WTC11 (cell line): ENCODE measurements around the gene C19orf67. TPM values are rescaled to one million over a fixed set of nuclear protein-coding genes. Genes with fewer than 3 reads are reported as not detected.

ENCODE experiments used
- ATAC-seq: fragments of 200-7000 bp; cut with Tn5 transposase; 2 replicates; pipeline ENCODE4 v1.10.0; 2021; ENCODE audit warnings: mild to moderate bottlenecking, moderate library complexity
- CTCF ChIA-PET: fragments of 300-600 bp; sonication (Branson Sonifier 250); formaldehyde crosslinking; loops from one replicate; lab custom pipeline; 2021; ENCODE audit warnings: antibody characterized with exemption; lab: Charles Lee
- POLR2A ChIA-PET: fragments of 350-600 bp; sonication (Branson Sonifier 250); formaldehyde crosslinking; loops from one replicate; lab custom pipeline; 2021; ENCODE audit warnings: antibody characterized with exemption; lab: Charles Lee
- DNase-seq: peaks from one replicate; pipeline ENCODE4 v3.0.0; 2021; ENCODE audit warnings: low spot score
- H3K27ac Mint-ChIP-seq: 2 replicates; pipeline ENCODE4 v1.8.0; 2021; ENCODE audit warnings: mixed read lengths
- H3K27me3 Mint-ChIP-seq: 2 replicates; pipeline ENCODE4 v1.8.0; 2021; ENCODE audit warnings: low read depth, mild to moderate bottlenecking, moderate library complexity, mixed read lengths
- H3K36me3 Mint-ChIP-seq: 2 replicates; pipeline ENCODE4 v1.8.0; 2021; ENCODE audit warnings: mixed read lengths
- H3K4me1 Mint-ChIP-seq: 2 replicates; pipeline ENCODE4 v1.8.0; 2022; ENCODE audit warnings: mixed read lengths
- H3K4me3 Mint-ChIP-seq: 2 replicates; pipeline ENCODE4 v1.8.0; 2021; ENCODE audit warnings: mild to moderate bottlenecking, moderate library complexity, mixed read lengths
- H3K9me3 Mint-ChIP-seq: 2 replicates; pipeline ENCODE4 v1.8.0; 2021; ENCODE audit warnings: mixed read lengths
- ATF6 ChIP-seq: sonication (generic); formaldehyde crosslinking; IDR thresholded peaks from 2 replicates; pipeline ENCODE4 v1.8.1; 2023; ENCODE audit warnings: mild to moderate bottlenecking, missing genetic modification reagents
- CBFB ChIP-seq: sonication (generic); formaldehyde crosslinking; IDR thresholded peaks from 2 replicates; pipeline ENCODE4 v1.8.1; 2022; ENCODE audit warnings: mild to moderate bottlenecking, low read depth, missing genetic modification reagents
- CDX4 ChIP-seq: fragments of 250-450 bp; sonication (Bioruptor Pico); IDR thresholded peaks from 2 replicates; pipeline ENCODE4 v1.9.0; 2021; ENCODE audit warnings: moderate library complexity, mild to moderate bottlenecking, inconsistent platforms, borderline replicate concordance
- CTCF ChIP-seq: fragments of 200-600 bp; IDR thresholded peaks from 2 replicates; pipeline ENCODE4 v1.8.0; 2022; ENCODE audit warnings: antibody characterized with exemption
- GTF2I ChIP-seq: fragments of 250-450 bp; sonication (Bioruptor Pico); conservative IDR thresholded peaks from 2 replicates; pipeline ENCODE4 v1.4.0; 2021; ENCODE audit warnings: mild to moderate bottlenecking
- NFATC4 ChIP-seq: fragments of 250-450 bp; sonication (Bioruptor Pico); IDR thresholded peaks from 2 replicates; pipeline ENCODE4 v1.9.0; 2021; ENCODE audit warnings: mild to moderate bottlenecking
- RELA ChIP-seq: sonication (generic); formaldehyde crosslinking; IDR thresholded peaks from 2 replicates; pipeline ENCODE4 v1.8.1; 2022; ENCODE audit warnings: missing genetic modification reagents, mild to moderate bottlenecking, borderline replicate concordance
- SMAD3 ChIP-seq: sonication (generic); formaldehyde crosslinking; IDR thresholded peaks from 2 replicates; pipeline ENCODE4 v1.8.0; 2022; ENCODE audit warnings: missing genetic modification reagents, mild to moderate bottlenecking, borderline replicate concordance
- SMAD4 ChIP-seq: sonication (generic); formaldehyde crosslinking; IDR thresholded peaks from 2 replicates; pipeline ENCODE4 v1.8.0; 2022; ENCODE audit warnings: mild to moderate bottlenecking, missing genetic modification reagents
- ZBTB21 ChIP-seq: sonication (generic); formaldehyde crosslinking; IDR thresholded peaks from 2 replicates; pipeline ENCODE4 v1.8.1; 2023; ENCODE audit warnings: mild to moderate bottlenecking, missing genetic modification reagents, borderline replicate concordance
- ZNF121 ChIP-seq: sonication (generic); formaldehyde crosslinking; IDR thresholded peaks from 2 replicates; pipeline ENCODE4 v1.8.0; 2023; ENCODE audit warnings: missing genetic modification reagents
- ZNF423 ChIP-seq: fragments of 250-450 bp; sonication (Bioruptor Pico); IDR thresholded peaks from 2 replicates; pipeline ENCODE4 v2.1.2; 2022; ENCODE audit warnings: mild to moderate bottlenecking, moderate library complexity
- ZNF425 ChIP-seq: fragments of 250-450 bp; sonication (Bioruptor Pico); conservative IDR thresholded peaks from 2 replicates; pipeline ENCODE4 v1.9.0; 2021; ENCODE audit warnings: mild to moderate bottlenecking
- ZNF512 ChIP-seq: sonication (generic); formaldehyde crosslinking; IDR thresholded peaks from 2 replicates; pipeline ENCODE4 v1.8.1; 2022; ENCODE audit warnings: missing genetic modification reagents, borderline replicate concordance
- ZNF671 ChIP-seq: fragments of 250-450 bp; sonication (Bioruptor Pico); IDR thresholded peaks from 2 replicates; pipeline ENCODE4 v1.8.0; 2021; ENCODE audit warnings: mild to moderate bottlenecking
- total RNA-seq: library from RNA; stranded (reverse); gene quantifications from 3 replicates; pipeline ENCODE4 v1.2.3, GENCODE V29; 2021

The C19orf67 gene
- total RNA-seq, 1 experiment from 2014 or later, result 0.35 TPM

GRCh38 chr19:14102102-14102696 is 16.6 kb upstream of the C19orf67 start (continued):
- no peak for TF ChIP-seq ATF6 (CRISPR knock-in tag)
- no peak for TF ChIP-seq ZNF423 (CRISPR knock-in tag)
- TF ChIP-seq SMAD3, result no peak
- TF ChIP-seq ZNF425 (CRISPR knock-in tag), result no peak
- TF ChIP-seq ZNF671, result no peak
- TF ChIP-seq, all 79 proteins: peak for 0

GRCh38 chr19:14101003-14101545 is 15.5 kb upstream of the C19orf67 start:
- H3K4me1 Mint-ChIP-seq, result no peaks in the 10 kb centered on the region
- ATAC-seq, result no peak
- no peak overlapping the region for H3K27ac Mint-ChIP-seq
- ChIA-PET CTCF (interaction anchor here (0.7 to 1.3 kb wide), 2 partner anchors 12 to 14 kb away, joined by 3 read pairs; a partner anchor contains a TSS), POLR2A (interaction anchor here (0.6 kb wide), 1 partner anchor 233 kb away, joined by 6 read pairs; no protein-coding TSS in a partner anchor)
- TF ChIP-seq RELA (CRISPR knock-in tag) (no peak), CTCF (no peak), ZNF121 (CRISPR knock-in tag) (no peak)
- H3K4me3 Mint-ChIP-seq, result no peak overlapping the region
- H3K9me3 Mint-ChIP-seq, result no peaks in the 10 kb centered on the region
- DNase-seq, result no peak
- H3K27me3 Mint-ChIP-seq, result no peaks in the 10 kb centered on the region
- H3K36me3 Mint-ChIP-seq, result no peaks in the 10 kb centered on the region

- peak; percentile 69 for ATAC-seq
- H3K4me3 Mint-ChIP-seq, result no peak overlapping the region
- H3K9me3 Mint-ChIP-seq, result peaks cover 13% of the 10 kb centered on the region
Observed at GRCh38 chr19:14097532-14098151, 12.1 kb upstream of the C19orf67 start.

More at GRCh38 chr19:14097532-14098151, 12.1 kb upstream of the C19orf67 start:
- ChIA-PET CTCF (interaction anchor here (1.1 kb wide), 1 partner anchor 26 kb away, joined by 3 read pairs; the partner anchor contains the start of gene MISP3), POLR2A (no interaction called here)
- TF ChIP-seq CTCF (0 out of 2 replicates have a peak, but pooled peaks have one; percentile 6), GTF2I (no peak), SMAD4 (CRISPR knock-in tag) (no peak), ZBTB21 (CRISPR knock-in tag) (no peak), ZNF512 (CRISPR knock-in tag) (no peak), NFATC4 (CRISPR knock-in tag) (no peak), CDX4 (CRISPR knock-in tag) (no peak), CBFB (CRISPR knock-in tag) (no peak)
- Mint-ChIP-seq H3K27me3 (peaks cover 19% of the 10 kb centered on the region), H3K36me3 (peaks cover 12% of the 10 kb centered on the region), H3K27ac (no peak overlapping the region), H3K4me1 (no peaks in the 10 kb centered on the region)
- peak; percentile 53 for DNase-seq
